Vagina (tissue), 2 donors: ENCODE measurements around the gene FOXL3. TPM values are rescaled to one million over a fixed set of nuclear protein-coding genes. Genes with fewer than 3 reads are reported as not detected.

ENCODE experiments used
- DNase-seq, 2 donors: peaks; one replicate each; pipeline ENCODE4 v3.0.0-alpha.2; 2017; ENCODE audit errors: extremely low spot score in 2 of 2
- H3K27ac ChIP-seq: fragments of 200-600 bp; sonication (generic); one replicate; pipeline ENCODE4 v1.5.1; 2019
- H3K27me3 ChIP-seq: fragments of 200-600 bp; sonication (generic); one replicate; pipeline ENCODE4 v1.5.1; 2019
- H3K36me3 ChIP-seq, 2 donors: fragments of 200-600 bp; sonication (generic); one replicate each; pipeline ENCODE4 v1.5.1; 2017 to 2019
- H3K4me1 ChIP-seq: fragments of 200-600 bp; sonication (generic); one replicate; pipeline ENCODE4 v1.5.1; 2019
- H3K4me3 ChIP-seq, 2 donors: fragments of 200-600 bp; sonication (generic); 1 replicate in 1 of 2; 2 replicates in 1 of 2; pipeline ENCODE4 v1.5.1; 2016 to 2019
- H3K9me3 ChIP-seq: fragments of 200-600 bp; sonication (generic); one replicate; pipeline ENCODE4 v1.5.1; 2019
- POLR2A ChIP-seq, 2 donors: fragments of 450-650 bp; IDR thresholded peaks; one replicate each; pipeline ENCODE4 v1.6.1; 2017; ENCODE audit warnings: antibody characterized with exemption in 2 of 2, mild to moderate bottlenecking in 2 of 2, moderate library complexity in 2 of 2
- POLR2AphosphoS5 ChIP-seq, 2 donors: sonication (generic); formaldehyde crosslinking; IDR thresholded peaks; one replicate each; pipeline ENCODE4 v1.9.0; 2017; ENCODE audit warnings: antibody characterized with exemption in 2 of 2, mild to moderate bottlenecking in 2 of 2, low read depth in 1 of 2; ENCODE audit not compliant: insufficient read depth in 1 of 2
- intact Hi-C: fragments of 100-400 bp; cut with DNase I; formaldehyde crosslinking; loops from one replicate; pipeline ENCODE4 v1.15.1; 2023
- total RNA-seq: library from RNA; depleted of rRNA; stranded (reverse); fragments of >200 nt; gene quantifications from one replicate; pipeline ENCODE4 v1.2.3, GENCODE V29; 2016
- TF ChIP-seq, protein P1 (sequence below), 3 experiments: fragments of 450-650 bp in 2 of 3; fragments of 200-600 bp in 1 of 3; sonication (generic) in 1 of 3; IDR thresholded peaks; one replicate each; pipeline ENCODE4 v1.5.1; 2017 to 2019; ENCODE audit warnings: antibody characterized with exemption in 3 of 3, mild to moderate bottlenecking in 2 of 3, moderate library complexity in 2 of 3

Gene FOXL3
- total RNA-seq, 1 donor from 2014 or later: not detected

DNA sequence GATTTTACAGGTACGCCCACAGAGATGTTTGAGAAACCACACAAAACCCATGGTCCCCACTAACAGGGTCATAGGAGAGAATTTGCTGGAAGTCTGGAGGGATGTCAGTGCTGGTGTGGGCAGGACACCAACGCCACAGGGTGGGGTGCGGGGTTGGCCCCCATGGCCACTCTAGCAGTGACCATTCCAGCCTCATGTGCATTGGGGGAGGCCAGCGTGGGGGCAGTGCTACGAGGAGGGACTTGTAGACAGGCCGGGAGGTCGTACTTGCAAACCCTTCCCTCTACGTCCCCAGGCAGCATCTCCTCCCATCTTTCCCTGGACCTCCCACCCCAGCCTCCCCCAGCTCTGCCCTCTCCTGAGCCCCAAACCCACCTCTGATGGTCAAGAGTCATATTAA is 34.0 kb downstream of the FOXL3 start:
- Histone ChIP-seq H3K4me3 (no peak overlapping the region), H3K4me1 (no peaks in the 10 kb centered on the region), H3K36me3 (no peaks in the 10 kb centered on the region), H3K27me3 (no peaks in the 10 kb centered on the region), H3K27ac (no peak overlapping the region), H3K9me3 (no peaks in the 10 kb centered on the region)
- TF ChIP-seq, protein P1, sequence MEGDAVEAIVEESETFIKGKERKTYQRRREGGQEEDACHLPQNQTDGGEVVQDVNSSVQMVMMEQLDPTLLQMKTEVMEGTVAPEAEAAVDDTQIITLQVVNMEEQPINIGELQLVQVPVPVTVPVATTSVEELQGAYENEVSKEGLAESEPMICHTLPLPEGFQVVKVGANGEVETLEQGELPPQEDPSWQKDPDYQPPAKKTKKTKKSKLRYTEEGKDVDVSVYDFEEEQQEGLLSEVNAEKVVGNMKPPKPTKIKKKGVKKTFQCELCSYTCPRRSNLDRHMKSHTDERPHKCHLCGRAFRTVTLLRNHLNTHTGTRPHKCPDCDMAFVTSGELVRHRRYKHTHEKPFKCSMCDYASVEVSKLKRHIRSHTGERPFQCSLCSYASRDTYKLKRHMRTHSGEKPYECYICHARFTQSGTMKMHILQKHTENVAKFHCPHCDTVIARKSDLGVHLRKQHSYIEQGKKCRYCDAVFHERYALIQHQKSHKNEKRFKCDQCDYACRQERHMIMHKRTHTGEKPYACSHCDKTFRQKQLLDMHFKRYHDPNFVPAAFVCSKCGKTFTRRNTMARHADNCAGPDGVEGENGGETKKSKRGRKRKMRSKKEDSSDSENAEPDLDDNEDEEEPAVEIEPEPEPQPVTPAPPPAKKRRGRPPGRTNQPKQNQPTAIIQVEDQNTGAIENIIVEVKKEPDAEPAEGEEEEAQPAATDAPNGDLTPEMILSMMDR (IDR thresholded peaks at IDR 0.05): no peak
- TF ChIP-seq POLR2AphosphoS5 (IDR thresholded peaks at IDR 0.05; ENCODE audit: insufficient read depth in 1 of 2, low read depth in 1 of 2) (no peak), POLR2A (IDR thresholded peaks at IDR 0.05) (no peak)
- intact Hi-C loops: loop anchor here (5.0 to 10.0 kb wide), 3 partner anchors 301 to 551 kb away; partner anchors contain the start of gene GET4
- no peak for DNase-seq

DNA sequence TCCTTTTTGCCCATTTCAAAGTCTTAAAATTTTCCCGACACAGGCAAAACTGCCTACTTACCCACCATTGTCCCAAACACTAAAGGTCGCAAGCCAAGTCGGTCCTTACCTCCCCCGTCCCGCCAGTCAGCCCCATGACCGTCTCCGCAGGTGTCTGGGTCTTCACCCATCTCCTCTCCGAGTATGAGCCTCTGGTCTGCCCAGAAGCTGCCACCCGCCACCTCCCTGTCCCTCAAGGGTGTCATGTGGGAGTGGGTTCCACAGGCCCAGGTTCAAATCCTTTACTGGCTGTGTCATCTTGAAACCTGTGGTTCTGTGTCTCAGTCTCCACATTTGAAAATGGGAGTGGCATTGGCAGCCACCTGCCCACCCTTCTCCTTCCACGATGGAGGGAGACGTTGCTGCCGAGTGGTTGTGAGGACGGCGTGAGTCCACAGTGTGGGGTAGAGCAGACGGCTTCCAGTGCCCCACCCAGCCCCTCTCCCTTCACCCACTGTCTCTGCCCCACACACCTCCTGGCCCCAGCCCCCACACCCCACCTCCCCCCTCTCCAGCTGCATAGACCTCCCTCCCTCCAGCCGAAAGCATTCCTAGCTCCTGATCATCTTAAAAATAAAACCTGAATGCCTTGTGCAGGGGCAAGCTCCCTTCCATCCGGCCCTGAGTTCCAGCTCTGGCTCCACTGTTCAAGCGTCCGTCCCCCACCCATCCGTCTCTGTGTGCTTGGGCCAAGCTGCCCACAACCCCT is 35.3 kb downstream of the FOXL3 start:
- DNase-seq: no peak

DNA sequence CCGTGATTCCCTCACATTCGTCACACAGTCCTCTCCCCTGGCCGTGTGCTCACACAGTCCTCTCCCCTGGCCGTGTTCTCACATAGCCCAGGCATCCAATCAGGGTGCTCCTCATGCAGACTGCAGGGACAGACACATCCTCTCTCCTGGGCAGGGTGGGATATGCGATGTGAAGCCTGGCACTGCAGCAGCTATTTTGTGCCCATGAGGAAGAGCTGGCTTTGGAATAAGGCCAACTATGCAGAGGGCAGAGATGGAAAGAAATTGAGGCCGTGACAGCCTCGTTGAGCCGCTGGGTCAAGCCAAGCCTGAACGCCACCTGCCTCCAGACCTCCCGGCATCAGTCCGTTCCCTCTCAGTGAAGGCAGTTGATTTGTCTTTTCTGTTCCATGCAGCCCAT is 35.8 kb downstream of the FOXL3 start:
- H3K9me3 ChIP-seq: no peaks in the 10 kb centered on the region
- no peaks in the 10 kb centered on the region for H3K27me3 ChIP-seq
- no peak overlapping the region for H3K27ac ChIP-seq
- intact Hi-C loops: loop anchor here (10.0 kb wide), 2 partner anchors 299 to 549 kb away; partner anchors contain the start of gene GET4
- H3K4me1 ChIP-seq: no peaks in the 10 kb centered on the region
- DNase-seq: no peak
- H3K4me3 ChIP-seq: no peak overlapping the region
- H3K36me3 ChIP-seq: no peaks in the 10 kb centered on the region
- no peak for TF ChIP-seq POLR2A (IDR thresholded peaks at IDR 0.05)

More for the DNA sequence above, 35.3 kb downstream of the FOXL3 start:
- intact Hi-C loops: loop anchor here (10.0 kb wide), 2 partner anchors 300 to 550 kb away; partner anchors contain the start of gene GET4
- H3K27me3 ChIP-seq: no peaks in the 10 kb centered on the region
- no peak overlapping the region for H3K4me3 ChIP-seq
- no peak overlapping the region for H3K27ac ChIP-seq
- H3K9me3 ChIP-seq: no peaks in the 10 kb centered on the region
- TF ChIP-seq POLR2AphosphoS5 (IDR thresholded peaks at IDR 0.05; ENCODE audit: insufficient read depth in 1 of 2, low read depth in 1 of 2): no peak
- TF ChIP-seq POLR2A (IDR thresholded peaks at IDR 0.05): no peak
- TF ChIP-seq, protein P1 (IDR thresholded peaks at IDR 0.05): no peak
- no peaks in the 10 kb centered on the region for H3K4me1 ChIP-seq
- no peaks in the 10 kb centered on the region for H3K36me3 ChIP-seq

DNA sequence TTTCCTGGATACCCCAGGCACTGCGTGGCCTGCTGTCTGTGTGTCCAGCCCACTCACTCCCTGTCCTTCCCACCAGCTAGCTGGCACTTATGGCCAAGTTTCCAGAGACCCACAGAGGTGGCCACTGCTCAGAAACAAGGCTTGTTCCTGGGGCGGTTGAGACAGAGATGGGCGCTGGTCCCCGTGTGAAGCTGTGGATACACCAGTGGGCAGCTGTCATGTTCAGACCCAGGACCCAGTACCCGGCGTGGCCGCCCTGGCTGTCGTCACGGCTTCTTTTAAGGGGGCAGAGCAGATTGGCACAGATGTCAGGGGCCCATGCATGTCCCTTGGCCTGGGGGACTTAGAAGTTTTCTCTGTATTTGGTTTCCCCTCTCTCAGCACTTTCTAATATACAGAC is 36.3 kb downstream of the FOXL3 start:
- Histone ChIP-seq H3K27me3 (no peaks in the 10 kb centered on the region), H3K36me3 (no peaks in the 10 kb centered on the region), H3K4me1 (no peaks in the 10 kb centered on the region), H3K27ac (no peak overlapping the region), H3K9me3 (no peaks in the 10 kb centered on the region), H3K4me3 (no peak overlapping the region)
- intact Hi-C loops: loop anchor here (10.0 kb wide), 2 partner anchors 299 to 549 kb away; partner anchors contain the start of gene GET4
- DNase-seq: no peak
- TF ChIP-seq, protein P1 (IDR thresholded peaks at IDR 0.05): no peak
- TF ChIP-seq POLR2AphosphoS5 (IDR thresholded peaks at IDR 0.05; ENCODE audit: insufficient read depth in 1 of 2, low read depth in 1 of 2): no peak
- TF ChIP-seq POLR2A (IDR thresholded peaks at IDR 0.05): no peak

DNA sequence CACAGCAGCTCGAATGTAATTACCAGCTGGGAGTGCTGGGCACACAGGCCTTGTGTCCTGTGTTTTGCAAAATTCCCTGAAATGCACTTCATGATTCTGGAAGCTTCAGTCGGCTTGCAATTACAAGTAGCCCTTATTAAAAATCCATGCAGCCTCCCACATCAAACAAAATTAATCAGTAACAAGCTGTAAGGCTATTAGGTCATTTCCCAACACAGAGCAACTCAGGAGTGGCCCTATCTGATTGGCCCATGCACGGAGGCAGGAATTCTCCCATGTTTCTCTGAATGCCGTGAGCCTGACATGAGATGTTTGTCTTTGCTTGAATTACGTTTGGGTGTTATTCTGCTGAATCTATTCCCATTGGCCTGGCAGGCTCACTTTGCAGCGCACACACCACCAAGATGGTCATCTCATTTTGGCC is 36.9 kb downstream of the FOXL3 start:
- H3K27ac ChIP-seq: no peak overlapping the region
- DNase-seq: no peak
- H3K36me3 ChIP-seq: no peaks in the 10 kb centered on the region
- H3K4me1 ChIP-seq: no peaks in the 10 kb centered on the region
- H3K9me3 ChIP-seq: no peaks in the 10 kb centered on the region
- no peaks in the 10 kb centered on the region for H3K27me3 ChIP-seq
- TF ChIP-seq POLR2AphosphoS5 (IDR thresholded peaks at IDR 0.05; ENCODE audit: insufficient read depth in 1 of 2, low read depth in 1 of 2) (no peak), POLR2A (IDR thresholded peaks at IDR 0.05) (no peak)
- TF ChIP-seq, protein P1 (IDR thresholded peaks at IDR 0.05): no peak
- no peak overlapping the region for H3K4me3 ChIP-seq
- intact Hi-C loops: loop anchor here (10.0 kb wide), 2 partner anchors 298 to 548 kb away; partner anchors contain the start of gene GET4
